HepG2 (cell line): ENCODE results near the gene ARID3C. TPM values are rescaled to one million over a fixed set of nuclear protein-coding genes. Genes with fewer than 3 reads are reported as not detected.

Experiments used
- AHR ChIP-seq: IDR thresholded peaks from 2 replicates; pipeline ENCODE4 v1.6.1; 2018; ENCODE audit warnings: missing genetic modification reagents, missing compliant biosample characterization
- ATM ChIP-seq: fragments of 450-650 bp; IDR thresholded peaks from 2 replicates; pipeline ENCODE4 v1.7.1; 2017; ENCODE audit warnings: mild to moderate bottlenecking, borderline replicate concordance
- EP300 ChIP-seq, 3 experiments: sonication (generic) in 1 of 3; formaldehyde crosslinking in 1 of 3; IDR thresholded peaks; 2 replicates each; pipeline versions ENCODE4 v1.5.1 to v1.6.1; 2011 to 2020; ENCODE audit warnings: low read depth in 2 of 3, low read length in 2 of 3, borderline replicate concordance in 1 of 3, improper control_type of control experiment in 1 of 3, mild to moderate bottlenecking in 1 of 3, missing genetic modification reagents in 1 of 3, moderate library complexity in 1 of 3
- ETS1 ChIP-seq: sonication (generic); formaldehyde crosslinking; IDR thresholded peaks from 2 replicates; pipeline ENCODE4 v1.4.0; 2020; ENCODE audit warnings: missing genetic modification reagents
- IKZF1 ChIP-seq: fragments of 450-650 bp; IDR thresholded peaks from 2 replicates; pipeline ENCODE4 v1.7.1; 2016
- IKZF4 ChIP-seq: sonication (generic); formaldehyde crosslinking; IDR thresholded peaks from 2 replicates; pipeline ENCODE4 v1.5.1; 2020; ENCODE audit warnings: borderline replicate concordance, mild to moderate bottlenecking, low read depth, missing genetic modification reagents; ENCODE audit errors: not compliant biosample characterization
- MTA3 ChIP-seq: sonication (generic); formaldehyde crosslinking; IDR thresholded peaks from 2 replicates; pipeline ENCODE4 v1.4.0; 2020; ENCODE audit warnings: missing genetic modification reagents
- MXD3 ChIP-seq: IDR thresholded peaks from 2 replicates; pipeline ENCODE4 v1.6.1; 2016; ENCODE audit warnings: mild to moderate bottlenecking, missing biosample characterization, missing genetic modification reagents
- NBN ChIP-seq: fragments of 450-650 bp; conservative IDR thresholded peaks from 2 replicates; pipeline ENCODE4 v1.6.1; 2017
- PREB ChIP-seq: sonication (generic); formaldehyde crosslinking; IDR thresholded peaks from 2 replicates; pipeline ENCODE4 v1.4.0; 2020; ENCODE audit warnings: missing genetic modification reagents
- RARA ChIP-seq: IDR thresholded peaks from 2 replicates; pipeline ENCODE4 v1.6.1; 2016; ENCODE audit warnings: missing genetic modification reagents, missing compliant biosample characterization
- SATB2 ChIP-seq: sonication (generic); formaldehyde crosslinking; IDR thresholded peaks from 2 replicates; pipeline ENCODE4 v1.5.0; 2020; ENCODE audit warnings: missing genetic modification reagents
- SKIL ChIP-seq: sonication (generic); formaldehyde crosslinking; IDR thresholded peaks from 2 replicates; pipeline ENCODE4 v1.8.0; 2022; ENCODE audit warnings: missing genetic modification reagents, mild to moderate bottlenecking, moderate library complexity, borderline replicate concordance
- SMARCE1 ChIP-seq: fragments of 450-650 bp; IDR thresholded peaks from 2 replicates; pipeline ENCODE4 v1.6.1; 2017; ENCODE audit warnings: borderline replicate concordance
- SRSF1 ChIP-seq: fragments of 200-400 bp; formaldehyde crosslinking; optimal IDR thresholded peaks from 2 replicates; pipeline ENCODE3; 2017; ENCODE audit warnings: mild to moderate bottlenecking, low read depth, low read length, moderate library complexity
- TCF12 ChIP-seq, 2 experiments: fragments of 450-650 bp in 1 of 2; sonication (generic) in 1 of 2; formaldehyde crosslinking in 1 of 2; IDR thresholded peaks; 2 replicates each; pipeline versions ENCODE4 v1.6.1 to v1.8.0; 2017 to 2022; ENCODE audit warnings: antibody characterized with exemption in 1 of 2, mild to moderate bottlenecking in 1 of 2, missing genetic modification reagents in 1 of 2, moderate library complexity in 1 of 2
- TMF1 ChIP-seq: sonication (generic); formaldehyde crosslinking; IDR thresholded peaks from 2 replicates; pipeline ENCODE4 v1.8.1; 2022; ENCODE audit warnings: low read depth, missing genetic modification reagents
- ZBTB4 ChIP-seq: sonication (generic); formaldehyde crosslinking; IDR thresholded peaks from 2 replicates; pipeline ENCODE4 v1.4.0; 2020; ENCODE audit warnings: missing genetic modification reagents, mild to moderate bottlenecking, borderline replicate concordance
- ZBTB7A ChIP-seq: sonication (generic); formaldehyde crosslinking; IDR thresholded peaks from 2 replicates; pipeline ENCODE4 v1.8.0; 2022; ENCODE audit warnings: mild to moderate bottlenecking, missing genetic modification reagents
- ZMAT3 ChIP-seq: sonication (generic); formaldehyde crosslinking; conservative IDR thresholded peaks from 2 replicates; pipeline ENCODE4 v1.7.0; 2021; ENCODE audit warnings: missing genetic modification reagents
- ZNF317 ChIP-seq: sonication (generic); formaldehyde crosslinking; IDR thresholded peaks from 2 replicates; pipeline ENCODE4 v1.5.0; 2020; ENCODE audit warnings: mild to moderate bottlenecking, missing genetic modification reagents
- ZNF367 ChIP-seq: sonication (generic); formaldehyde crosslinking; IDR thresholded peaks from 2 replicates; pipeline ENCODE4 v1.4.0; 2020; ENCODE audit warnings: missing genetic modification reagents, borderline replicate concordance
- polyA plus RNA-seq, 8 experiments: library from polyadenylated mRNA; depleted of rRNA in 3 of 8; stranded (reverse) in 7 of 8; unstranded in 1 of 8; fragments of >200 nt; fragmentation: Illumina TruSeq in 4 of 8; extraction: Trizol in 4 of 8; gene quantifications; 2 replicates each; pipeline versions ENCODE4 v1.2.1 to v1.2.3, GENCODE V29; 2011 to 2016; ENCODE audit warnings: low read depth in 4 of 8, missing spikeins in 1 of 8, mixed read lengths in 1 of 8; ENCODE audit not compliant: insufficient read depth in 1 of 8
- total RNA-seq, 5 experiments: library from RNA; depleted of rRNA; stranded (reverse); fragments of >200 nt; fragmentation: Illumina TruSeq; extraction: Trizol; gene quantifications; 2 replicates each; pipeline ENCODE4 v1.2.3, GENCODE V29; 2016; ENCODE audit warnings: low read depth in 1 of 5

ARID3C gene
- total and polyA plus RNA-seq, 2 of the 13 experiments (the other 11 are each of a cell fraction or from before 2014, with no cell fraction given), result not detected

GRCh38 chr9:34651876-34652601 lies 23.2 kb upstream of the ARID3C start, which contains the start of gene IL11RA (continued):
- TF ChIP-seq TCF12 (IDR thresholded peaks at IDR 0.05) (no peak), TCF12 (CRISPR knock-in tag; IDR thresholded peaks at IDR 0.05) (peak; percentile 74; the same call in 1 of the 2 replicates), ZBTB7A (no peak), ETS1 (CRISPR knock-in tag) (no peak), ZMAT3 (CRISPR knock-in tag) (no peak), IKZF1 (no peak), PREB (CRISPR knock-in tag) (no peak), EP300 (IDR thresholded peaks at IDR 0.05; ENCODE audit: low read depth in 2 of 2, low read length in 2 of 2) (peak in 1 of 2 experiments; percentile 48; a peak in 1 of 4 replicates), EP300 (CRISPR knock-in tag; IDR thresholded peaks at IDR 0.05; ENCODE audit: borderline replicate concordance) (no peak), IKZF4 (CRISPR knock-in tag) (no peak), AHR (CRISPR knock-in tag) (no peak), ATM (no peak), SMARCE1 (no peak), ZBTB4 (CRISPR knock-in tag) (no peak), SRSF1 (peak; percentile 94), RARA (CRISPR knock-in tag) (peak; percentile 65), TMF1 (CRISPR knock-in tag) (no peak), ZNF317 (CRISPR knock-in tag) (no peak; the same call in 1 of the 2 replicates), ZNF367 (no peak), SATB2 (CRISPR knock-in tag) (no peak), MXD3 (CRISPR knock-in tag) (0 out of 2 replicates have a peak, but pooled peaks have one; percentile 53), MTA3 (CRISPR knock-in tag) (no peak), NBN (no peak), SKIL (peak; percentile 71)
